Stimulated activated CD4-positive, alpha-beta T cell treated with anti-CD3 and anti-CD28 coated beads, Interleukin-1b, Interleukin-23, amount 100 ng/mL, for 1 hour (primary cell): ENCODE measurements around the gene SASH1.
"Not testable (repeated sequence)": the region's sequence is repeated elsewhere in the genome, so short reads cannot be mapped to it uniquely, and the experiment has no call there.

Experiments
- DNase-seq, 2 donors: peaks; one replicate each; pipeline ENCODE4 v3.0.0-alpha.2; 2020; ENCODE audit warnings: low read depth in 2 of 2

SASH1 gene

DNA sequence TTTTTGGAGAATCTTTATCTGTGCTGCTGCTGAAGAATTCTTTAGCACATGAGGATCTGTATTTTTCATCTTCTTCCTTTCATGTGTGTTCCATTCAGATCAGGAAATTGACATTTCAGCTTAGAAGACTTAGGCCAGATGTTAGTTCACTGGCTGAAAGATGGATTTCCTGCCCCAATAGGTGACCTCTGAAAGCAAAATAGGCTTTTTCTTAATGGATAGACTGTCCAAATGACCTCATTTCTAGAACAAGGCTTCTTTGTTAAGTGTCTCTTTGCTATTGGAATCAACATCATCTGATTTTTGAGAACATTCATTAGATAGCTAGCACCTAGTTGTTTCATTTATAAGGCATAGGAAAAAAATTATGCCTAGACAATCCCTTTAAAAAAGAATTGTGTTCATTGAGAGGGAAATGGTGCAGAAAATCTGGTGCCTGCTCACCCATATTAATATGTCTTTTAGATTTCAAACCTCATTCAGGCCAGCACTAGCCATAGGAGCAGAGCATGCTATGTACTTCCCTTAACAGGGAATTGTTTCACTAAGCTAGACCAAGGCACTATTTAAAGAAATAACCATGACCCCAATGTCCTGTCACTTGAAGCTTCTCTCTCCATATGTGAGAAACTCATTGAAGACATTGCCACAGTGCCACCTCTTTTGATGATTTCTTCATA is 13.6 kb upstream of the SASH1 start:
- no peak for DNase-seq

DNA sequence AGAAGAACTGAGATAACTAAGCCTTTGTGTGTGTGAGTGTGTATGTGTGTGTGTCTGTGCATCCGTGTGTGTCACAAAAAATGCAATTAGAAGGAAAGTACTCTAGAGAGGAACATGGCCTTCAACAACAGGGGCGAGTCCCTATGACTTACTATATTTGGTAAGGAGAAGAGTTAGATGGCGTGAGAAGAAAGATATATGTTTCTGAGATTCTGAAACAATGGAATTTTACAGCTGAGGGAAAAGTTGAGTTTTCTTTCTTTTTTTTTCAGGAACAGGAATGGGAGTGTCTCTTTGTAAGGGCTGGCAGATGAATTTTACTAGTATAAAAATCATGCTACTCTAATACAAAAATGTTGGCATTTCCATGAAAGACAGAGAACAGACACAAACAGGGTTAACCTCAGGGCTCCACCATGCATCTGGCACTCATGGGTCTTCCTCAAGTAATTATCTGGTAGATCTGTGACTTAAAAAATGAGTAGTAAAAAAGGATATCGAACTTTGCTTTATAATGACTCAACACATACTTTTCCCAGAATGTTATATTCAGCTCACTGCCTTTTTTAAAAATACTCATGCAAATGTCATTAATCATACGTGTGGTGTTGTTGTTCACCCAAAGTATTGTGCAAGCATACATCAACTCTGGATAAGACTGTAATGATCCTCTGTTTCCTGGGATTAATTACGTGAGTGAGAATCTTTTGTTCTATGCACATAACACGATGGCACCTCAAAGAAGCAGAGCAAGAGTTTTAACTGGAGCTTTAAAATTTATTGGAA is 12.8 kb upstream of the SASH1 start:
- no peak for DNase-seq

- DNase-seq: no peak
Measured at GRCh38 chr6:148332088-148332487, 10.6 kb upstream of the SASH1 start.

DNA sequence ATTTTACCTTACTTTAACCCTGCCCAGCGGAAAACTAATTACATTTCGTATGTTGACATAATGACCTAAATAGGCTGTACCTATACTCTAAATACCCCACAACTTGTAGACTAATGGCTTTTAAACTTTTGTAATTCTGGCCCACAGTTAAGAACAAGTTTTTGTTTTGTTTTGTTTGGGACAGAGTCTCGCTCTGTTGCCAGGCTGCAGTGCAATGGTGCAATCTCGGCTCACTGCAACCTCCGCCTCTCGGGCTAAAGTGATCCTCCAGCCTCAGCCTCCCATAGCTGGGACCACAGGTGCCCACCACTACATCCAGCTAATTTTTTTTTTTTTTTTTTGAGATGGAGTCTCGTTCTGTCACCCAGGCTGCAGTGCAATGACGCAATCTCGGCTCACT is 5.7 kb upstream of the SASH1 start:
- DNase-seq: no peak

DNA sequence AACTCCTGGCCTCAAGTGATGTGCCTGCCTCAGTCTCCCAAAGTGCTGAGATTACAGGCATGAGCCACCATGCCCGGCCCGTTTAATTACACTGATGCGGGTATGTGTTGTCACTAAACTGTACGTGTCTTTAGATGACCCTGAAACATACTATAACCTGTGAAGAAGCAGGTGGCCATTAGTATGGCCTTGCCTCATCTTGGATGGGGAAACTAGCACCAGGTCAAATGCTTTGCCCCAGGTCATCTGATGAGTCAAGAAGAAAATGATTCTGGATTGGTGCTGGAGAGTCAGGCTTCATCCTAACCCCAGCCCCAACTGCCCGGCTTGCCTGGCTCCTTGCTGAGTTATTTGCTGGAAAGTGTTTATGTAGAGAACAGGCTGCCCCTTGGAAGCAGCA is 2.9 kb upstream of the SASH1 start:
- no peak for DNase-seq

DNA sequence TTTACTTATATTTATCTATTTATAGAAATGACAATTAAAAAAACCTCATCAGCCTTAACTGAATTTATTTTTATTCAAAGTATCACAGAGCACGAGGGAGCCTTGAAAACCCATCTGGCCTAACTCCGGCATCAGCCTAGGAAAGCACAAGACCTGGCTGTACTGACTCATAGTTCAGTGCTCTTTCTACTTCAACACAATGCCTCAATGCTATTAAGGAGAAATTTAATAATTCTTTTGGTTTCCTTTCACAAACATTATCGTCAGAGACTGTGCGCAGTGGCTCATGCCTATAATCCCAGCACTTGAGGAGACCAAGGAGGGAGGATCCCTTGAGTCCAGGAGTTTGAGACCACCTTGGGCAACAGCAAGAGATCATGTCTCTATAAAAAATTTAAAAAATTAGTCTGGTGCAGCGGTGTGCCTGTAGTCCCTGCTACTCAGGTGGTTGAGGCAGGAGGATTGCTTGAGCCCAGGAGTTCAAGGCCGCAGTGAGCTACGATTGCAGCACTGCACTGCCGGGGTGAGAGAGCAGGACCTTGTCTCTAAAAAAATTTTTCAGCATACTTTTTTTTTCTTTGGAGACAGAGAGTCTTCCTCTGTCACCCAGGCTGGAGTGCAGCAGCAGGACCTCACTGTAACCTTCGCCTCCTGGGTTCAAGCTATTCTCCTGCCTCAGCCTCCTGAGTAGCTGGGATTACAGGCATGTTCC is 1.9 kb upstream of the SASH1 start:
- DNase-seq: no peak

DNA sequence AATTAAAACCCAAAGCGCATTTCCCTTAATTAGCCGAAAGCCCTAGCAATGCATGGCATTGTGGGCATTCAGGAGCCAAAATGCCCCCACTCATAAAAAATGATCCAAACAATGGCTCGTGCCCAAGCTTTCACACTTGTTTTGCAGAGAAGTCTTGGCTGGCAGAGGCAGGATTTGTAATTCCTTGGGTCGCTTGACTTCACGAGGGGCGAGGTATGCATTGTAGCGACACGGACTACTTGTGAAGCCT is 613 bp upstream of the SASH1 start:
- DNase-seq: no peak

- DNase-seq: no peak
Measured at GRCh38 chr6:148343047-148343782, 577 bp downstream of the SASH1 start.

GRCh38 chr6:148345176-148345575 is 2.5 kb downstream of the SASH1 start:
- no peak for DNase-seq

DNA sequence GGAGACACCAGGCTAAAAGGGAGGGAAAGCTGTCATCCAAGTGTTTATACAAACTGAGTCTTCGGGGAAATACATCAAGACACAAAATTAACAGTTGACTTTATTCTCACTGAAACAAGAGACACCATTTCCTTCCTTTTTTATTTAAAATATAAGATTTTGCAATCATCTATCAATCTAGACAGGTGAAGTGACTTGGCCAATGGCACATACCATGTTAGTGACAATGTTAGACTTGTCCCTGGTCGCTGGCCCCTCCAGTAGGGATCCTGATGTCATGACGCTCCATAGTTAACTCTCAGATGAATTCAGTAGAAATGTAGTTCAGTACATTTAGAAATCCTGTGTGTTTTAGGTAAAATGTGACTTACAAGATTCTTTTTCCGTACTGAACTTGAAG is 2.9 kb downstream of the SASH1 start:
- no peak for DNase-seq

- DNase-seq: no peak
Measured at GRCh38 chr6:148346681-148347440, 4.2 kb downstream of the SASH1 start.

DNA sequence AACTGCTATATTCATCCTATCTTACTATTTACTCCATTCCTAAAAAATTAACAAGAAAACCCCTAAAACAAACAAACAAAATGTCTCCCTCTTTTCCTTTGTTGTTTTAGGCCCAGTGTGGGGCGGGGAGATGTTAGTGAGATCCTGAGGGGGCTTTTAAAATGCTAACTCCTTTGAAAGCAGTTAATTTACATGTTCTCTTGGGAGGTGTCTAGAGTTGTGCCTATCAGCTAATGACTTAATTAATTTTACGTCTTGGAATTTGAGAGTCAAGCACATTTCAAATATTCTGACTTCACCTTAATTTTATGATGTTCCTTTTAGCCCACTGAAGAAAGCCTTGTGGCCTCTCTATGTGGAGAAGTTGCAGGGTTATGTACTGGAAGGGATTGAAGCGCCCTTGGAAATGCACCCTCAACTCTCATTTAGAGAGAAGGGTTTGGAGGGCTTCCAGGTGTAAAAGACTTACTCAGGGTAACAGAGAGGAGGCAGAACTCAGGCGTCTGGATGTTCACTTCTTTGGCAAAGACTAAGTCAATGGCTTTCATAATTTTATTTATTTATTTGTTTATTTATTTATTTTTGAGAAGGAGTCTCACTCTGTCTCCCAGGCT is 4.9 kb downstream of the SASH1 start:
- DNase-seq: no peak

DNA sequence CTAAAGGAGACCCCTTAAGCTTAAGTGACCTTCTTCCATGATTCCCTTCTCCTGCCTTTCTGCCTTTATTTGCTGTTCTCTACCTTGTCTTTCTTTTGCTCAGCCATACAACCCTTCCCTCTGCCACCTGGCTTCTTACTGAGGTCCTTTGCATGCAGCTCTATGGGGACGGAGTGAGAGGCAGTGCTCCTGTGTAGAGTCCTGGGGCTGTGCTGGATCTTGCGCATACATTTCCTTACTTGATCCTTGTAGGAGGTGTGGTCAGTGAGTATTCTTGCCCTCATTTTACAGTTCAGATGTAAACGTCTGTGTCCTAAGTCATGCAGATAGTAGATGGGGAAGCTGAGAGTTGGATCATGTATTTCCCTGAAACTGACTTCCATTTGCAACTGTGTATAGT is 5.7 kb downstream of the SASH1 start:
- DNase-seq: no peak

GRCh38 chr6:148348778-148349177 is 6.1 kb downstream of the SASH1 start:
- DNase-seq: no peak

DNA sequence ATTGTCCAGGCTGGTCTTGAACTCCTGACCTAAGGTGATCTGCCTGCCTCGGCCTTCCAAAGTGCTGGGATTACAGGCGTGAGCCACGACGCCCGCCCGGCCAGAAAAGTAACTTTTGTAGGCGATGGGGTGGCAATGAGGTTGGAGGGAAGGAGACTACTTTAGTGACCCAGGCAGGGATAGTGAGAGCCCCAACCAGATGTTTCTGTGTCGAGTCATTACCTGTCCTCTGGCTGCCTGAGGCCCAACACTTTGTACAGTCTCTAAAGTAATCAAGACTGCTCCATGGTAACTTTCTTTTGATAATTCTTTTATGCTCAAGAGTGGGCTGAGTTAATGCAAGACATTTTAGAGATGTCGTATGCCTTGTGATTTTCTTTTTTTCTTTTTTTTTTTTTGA is 6.8 kb downstream of the SASH1 start:
- no peak for DNase-seq

DNA sequence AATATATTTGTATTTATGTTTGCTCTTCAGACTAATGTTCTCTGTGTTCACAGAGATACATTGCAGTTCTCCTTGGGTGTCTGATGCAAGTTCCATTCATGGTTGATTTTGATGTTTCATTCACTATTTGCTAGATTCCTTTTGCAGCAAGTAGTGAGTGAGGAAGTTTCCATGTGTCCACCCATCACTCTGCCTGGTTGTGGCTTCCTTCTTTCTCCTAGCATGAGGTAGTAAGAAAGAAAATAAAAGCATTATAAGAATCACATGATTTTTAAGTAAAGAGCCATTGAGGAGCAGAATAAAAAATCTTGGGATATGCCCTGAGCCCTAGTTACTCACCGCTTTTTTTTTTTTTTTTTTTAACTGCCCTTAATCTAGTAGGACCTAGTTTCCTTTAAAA is 8.7 kb downstream of the SASH1 start:
- no peak for DNase-seq

DNA sequence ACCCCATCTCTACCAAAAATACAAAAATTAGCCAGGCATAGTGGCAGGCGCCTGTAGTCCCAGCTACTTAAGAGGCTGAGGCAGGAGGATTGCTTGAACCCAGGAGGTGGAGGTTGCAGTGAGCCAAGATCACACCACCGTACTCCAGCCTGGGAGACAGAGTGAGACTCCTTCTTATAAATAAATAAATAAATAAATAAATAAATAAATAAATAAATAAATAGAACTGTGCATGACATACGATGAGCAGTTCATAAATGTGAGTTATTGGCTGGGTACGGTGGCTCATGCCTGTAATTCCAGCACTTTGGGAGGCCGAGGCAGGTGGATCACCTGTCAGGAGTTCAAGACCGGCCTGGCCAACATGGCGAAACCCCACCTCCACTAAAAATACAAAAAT is 9.8 kb downstream of the SASH1 start:
- not testable (repeated sequence) for DNase-seq

- no peak for DNase-seq
Measured at GRCh38 chr6:148358196-148358785, 15.7 kb downstream of the SASH1 start.

DNA sequence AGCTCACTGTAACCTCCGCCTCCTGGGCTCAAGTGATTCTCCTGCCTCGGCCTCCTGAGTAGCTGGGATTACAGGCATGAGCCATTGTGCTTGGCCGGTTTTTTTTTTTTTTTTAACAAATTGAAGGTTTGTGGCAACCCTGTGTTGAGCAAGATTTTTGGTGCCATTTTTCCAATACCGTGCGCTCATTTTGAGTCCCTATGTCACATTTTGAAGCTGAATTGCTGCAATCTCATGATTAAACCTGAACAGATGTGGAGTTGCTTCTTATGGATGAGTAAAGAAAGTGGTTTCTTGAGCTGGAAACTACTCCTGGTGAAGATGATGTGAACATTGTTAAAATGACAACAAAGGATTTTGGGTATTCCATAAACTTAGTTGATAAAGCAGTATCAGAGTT is 16.6 kb downstream of the SASH1 start:
- no peak for DNase-seq

- no peak for DNase-seq
Measured at GRCh38 chr6:148364056-148364824, 21.6 kb downstream of the SASH1 start.
